Activated CD4-positive, CD25-positive, alpha-beta regulatory T cell treated with anti-CD3 and anti-CD28 coated beads, Interleukin-2, amount 50 U/mL, for 24 hours (primary cell): ENCODE measurements around the gene LRIT2.
A peak's percentile ranks its signal among the peaks of the same experiment; 100 is the strongest.
"Not testable (repeated sequence)": the region's sequence is repeated elsewhere in the genome, so short reads cannot be mapped to it uniquely, and the experiment has no call there.

Experiments
- ATAC-seq, 2 donors: fragments of 150-1000 bp; cut with Tn5 transposase; one replicate each; pipeline ENCODE4 v1.10.0; 2021; ENCODE audit warnings: mild to moderate bottlenecking in 1 of 2, moderate library complexity in 1 of 2

Gene LRIT2

GRCh38 chr10:84180386-84180785 is 45.0 kb downstream of the LRIT2 start:
- not testable (repeated sequence) for ATAC-seq

- peak; percentile 41 to 46 for ATAC-seq
These were observed 46.2 kb downstream of the LRIT2 start for GRCh38 chr10:84179059-84179710.

GRCh38 chr10:84178160-84178609 is 47.2 kb downstream of the LRIT2 start:
- ATAC-seq, result no peak

- ATAC-seq, result peak; percentile 46 to 48
These were observed 47.7 kb downstream of the LRIT2 start for GRCh38 chr10:84177541-84178141.

GRCh38 chr10:84176836-84177474 is 48.4 kb downstream of the LRIT2 start:
- peak in 1 of 2 donors; percentile 23 for ATAC-seq

GRCh38 chr10:84176351-84176750 is 49.0 kb downstream of the LRIT2 start:
- ATAC-seq, result no peak

GRCh38 chr10:84175436-84175835 is 49.9 kb downstream of the LRIT2 start:
- ATAC-seq, result no peak

GRCh38 chr10:84173501-84173929 is 51.8 kb downstream of the LRIT2 start, which contains the start of gene GPR15LG:
Gene GPR15LG, plus strand, starts transcription at chr10:84173801. Its CDS starts 51 bp downstream, at chr10:84173852.
- ATAC-seq, result no peak

- no peak for ATAC-seq
These were observed 52.6 kb downstream of the LRIT2 start for GRCh38 chr10:84172467-84173356.

GRCh38 chr10:84171700-84172466 is 53.5 kb downstream of the LRIT2 start:
- not testable (repeated sequence) for ATAC-seq

GRCh38 chr10:84171237-84171636 is 54.1 kb downstream of the LRIT2 start:
- ATAC-seq, result not testable (repeated sequence)
